GM23338 (cell line): ENCODE results near the gene TK1.

Source experiments
- CREB1 ChIP-seq: fragments of 250-450 bp; sonication (Bioruptor Pico); IDR thresholded peaks from 2 replicates; pipeline ENCODE4 v1.5.0; 2020; ENCODE audit warnings: low read depth, mild to moderate bottlenecking, moderate library complexity
- CTCF ChIP-seq, 2 experiments: fragments of 200-600 bp in 1 of 2; sonication (generic) in 1 of 2; conservative IDR thresholded peaks; 2 replicates each; pipeline versions ENCODE4 v1.5.1 to v1.6.1; 2016 to 2017; ENCODE audit warnings: antibody characterized with exemption in 2 of 2, low read depth in 2 of 2, mild to moderate bottlenecking in 2 of 2, moderate library complexity in 1 of 2
- ETS1 ChIP-seq: IDR thresholded peaks from 2 replicates; pipeline ENCODE4 v1.6.1; 2016; ENCODE audit warnings: antibody characterized with exemption
- EZH2 ChIP-seq: fragments of 200-600 bp; sonication (generic); IDR thresholded peaks from one replicate; pipeline ENCODE4 v1.8.0; 2017; ENCODE audit warnings: antibody characterized with exemption, mild to moderate bottlenecking, low read depth; ENCODE audit not compliant: unreplicated experiment
- EZH2phosphoT487 ChIP-seq: fragments of 200-600 bp; sonication (generic); IDR thresholded peaks from one replicate; pipeline ENCODE4 v1.8.1; 2018; ENCODE audit warnings: antibody characterized with exemption; ENCODE audit not compliant: unreplicated experiment
- JUNB ChIP-seq: IDR thresholded peaks from one replicate; pipeline ENCODE4 v1.6.1; 2016; ENCODE audit warnings: antibody characterized with exemption; ENCODE audit not compliant: unreplicated experiment
- POLR2AphosphoS5 ChIP-seq: IDR thresholded peaks from 2 replicates; pipeline ENCODE4 v1.6.1; 2016; ENCODE audit warnings: antibody characterized with exemption, low read depth
- REST ChIP-seq: IDR thresholded peaks from one replicate; pipeline ENCODE4 v1.6.1; 2018; ENCODE audit warnings: antibody characterized with exemption; ENCODE audit not compliant: unreplicated experiment
- STAT1 ChIP-seq: IDR thresholded peaks from one replicate; pipeline ENCODE4 v1.6.1; 2016; ENCODE audit warnings: antibody characterized with exemption; ENCODE audit not compliant: unreplicated experiment
- ZNF331 ChIP-seq: fragments of 250-450 bp; sonication (Bioruptor Pico); IDR thresholded peaks from 2 replicates; pipeline ENCODE4 v1.5.0; 2020; ENCODE audit warnings: low read depth, mild to moderate bottlenecking, moderate library complexity
- ZNF462 ChIP-seq: fragments of 250-450 bp; sonication (Bioruptor Pico); IDR thresholded peaks from 2 replicates; pipeline ENCODE4 v1.5.0; 2020; ENCODE audit warnings: mild to moderate bottlenecking, moderate library complexity

- no peak for TF ChIP-seq REST
- no peak for TF ChIP-seq STAT1
- TF ChIP-seq CTCF (conservative IDR thresholded peaks at IDR 0.05; ENCODE audit: low read depth in 2 of 2), result peak; percentile 62 to 76
- TF ChIP-seq EZH2phosphoT487, result no peak
- TF ChIP-seq EZH2, result no peak
- TF ChIP-seq ETS1, result no peak
- no peak for TF ChIP-seq POLR2AphosphoS5
- TF ChIP-seq CREB1 (CRISPR knock-in tag), result no peak
- TF ChIP-seq JUNB, result no peak
- TF ChIP-seq ZNF331 (CRISPR knock-in tag), result no peak
- no peak for TF ChIP-seq ZNF462 (CRISPR knock-in tag)
Measured at GRCh38 chr17:78174870-78175642, 11.8 kb downstream of the TK1 start.
